Nephron (organoid): ENCODE results near the gene ATXN7.

Source experiments
- H3K27ac Mint-ChIP-seq, 3 experiments: 2 replicates each; pipeline ENCODE4 v1.8.0; 2020; ENCODE audit warnings: mixed read lengths in 3 of 3, mild to moderate bottlenecking in 2 of 3, moderate library complexity in 1 of 3
- H3K27me3 Mint-ChIP-seq: 2 replicates; pipeline ENCODE4 v1.8.0; 2021; ENCODE audit warnings: low read depth, mild to moderate bottlenecking, moderate library complexity, mixed read lengths
- H3K36me3 Mint-ChIP-seq: 2 replicates; pipeline ENCODE4 v1.8.0; 2020; ENCODE audit warnings: low read depth, mixed read lengths
- H3K4me1 Mint-ChIP-seq: 2 replicates; pipeline ENCODE4 v1.8.0; 2020; ENCODE audit warnings: mixed read lengths
- H3K4me3 Mint-ChIP-seq, 3 experiments: 2 replicates each; pipeline ENCODE4 v1.8.0; 2020; ENCODE audit warnings: mild to moderate bottlenecking in 3 of 3, mixed read lengths in 3 of 3, moderate library complexity in 2 of 3
- H3K9me3 Mint-ChIP-seq: 2 replicates; pipeline ENCODE4 v1.8.0; 2020; ENCODE audit warnings: mixed read lengths
- CTCF ChIP-seq, 3 experiments: fragments of 200-600 bp; sonication (generic); IDR thresholded peaks; one replicate each; pipeline ENCODE4 v1.5.0; 2021; ENCODE audit warnings: antibody characterized with exemption in 3 of 3; ENCODE audit not compliant: unreplicated experiment in 3 of 3

The ATXN7 gene

GRCh38 chr3:63864965-63865327 lies 1.3 kb downstream of the ATXN7 start:
- H3K9me3 Mint-ChIP-seq = no peaks in the 10 kb centered on the region
- H3K4me3 Mint-ChIP-seq = peak overlapping the region; percentile 90 to 94 (median 90)
- peaks cover 17% of the 10 kb centered on the region for H3K4me1 Mint-ChIP-seq
- H3K27me3 Mint-ChIP-seq = no peaks in the 10 kb centered on the region
- no peak for TF ChIP-seq CTCF (IDR thresholded peaks at IDR 0.05; ENCODE audit: unreplicated experiment in 3 of 3)
- H3K36me3 Mint-ChIP-seq = peaks cover 11% of the 10 kb centered on the region
- H3K27ac Mint-ChIP-seq = peak overlapping the region; percentile 92 to 95 (median 94)

GRCh38 chr3:63867225-63867624 lies 3.6 kb downstream of the ATXN7 start:
- H3K27me3 Mint-ChIP-seq = no peaks in the 10 kb centered on the region
- H3K36me3 Mint-ChIP-seq = peaks cover 11% of the 10 kb centered on the region
- no peaks in the 10 kb centered on the region for H3K9me3 Mint-ChIP-seq
- H3K4me3 Mint-ChIP-seq = peak overlapping the region in 1 of 3 experiments; percentile 25
- no peak overlapping the region for H3K27ac Mint-ChIP-seq
- no peak for TF ChIP-seq CTCF (IDR thresholded peaks at IDR 0.05; ENCODE audit: unreplicated experiment in 3 of 3)
- peaks cover 23% of the 10 kb centered on the region for H3K4me1 Mint-ChIP-seq

GRCh38 chr3:63869940-63870614 lies 6.4 kb downstream of the ATXN7 start:
- Mint-ChIP-seq H3K36me3 (peaks cover 11% of the 10 kb centered on the region), H3K4me1 (peaks cover 10% of the 10 kb centered on the region), H3K9me3 (no peaks in the 10 kb centered on the region), H3K27ac (no peak overlapping the region), H3K4me3 (no peak overlapping the region), H3K27me3 (no peaks in the 10 kb centered on the region)
- TF ChIP-seq CTCF (IDR thresholded peaks at IDR 0.05; ENCODE audit: unreplicated experiment in 3 of 3) = no peak

- no peak for TF ChIP-seq CTCF (IDR thresholded peaks at IDR 0.05; ENCODE audit: unreplicated experiment in 3 of 3)
- no peak overlapping the region for H3K4me3 Mint-ChIP-seq
- peaks cover 10% of the 10 kb centered on the region for H3K4me1 Mint-ChIP-seq
- no peaks in the 10 kb centered on the region for H3K9me3 Mint-ChIP-seq
- H3K36me3 Mint-ChIP-seq = peaks cover 9% of the 10 kb centered on the region
- peak overlapping the region in 1 of 3 experiments; percentile 25 for H3K27ac Mint-ChIP-seq
- no peaks in the 10 kb centered on the region for H3K27me3 Mint-ChIP-seq
Observed at GRCh38 chr3:63870615-63871005, 6.9 kb downstream of the ATXN7 start.

- Mint-ChIP-seq H3K27me3 (no peaks in the 10 kb centered on the region), H3K4me3 (no peak overlapping the region), H3K4me1 (peaks cover 22% of the 10 kb centered on the region), H3K9me3 (no peaks in the 10 kb centered on the region), H3K27ac (no peak overlapping the region), H3K36me3 (no peaks in the 10 kb centered on the region)
- no peak for TF ChIP-seq CTCF (IDR thresholded peaks at IDR 0.05; ENCODE audit: unreplicated experiment in 3 of 3)
Observed at GRCh38 chr3:63872135-63872924, 8.7 kb downstream of the ATXN7 start.
